GM18951 (cell line): ENCODE data around the gene CACNB4.

Experiments used
- POLR2A ChIP-seq: IDR thresholded peaks from 4 replicates; pipeline ENCODE4 v1.6.1; 2011; ENCODE audit warnings: mild to moderate bottlenecking; ENCODE audit not compliant: insufficient read length, insufficient read depth; ENCODE audit errors: extremely low read depth
- in situ Hi-C: fragments of 300-500 bp; cut with MboI; formaldehyde crosslinking; loops from one replicate; pipeline ENCODE4 v1.12.0; 2022; ENCODE audit warnings: low sequenced_read_pairs, mixed read lengths, inconsistent platforms; ENCODE audit not compliant: unreplicated experiment

Gene CACNB4

GRCh38 chr2:151914989-151915628, 183.7 kb downstream of the CACNB4 start:
- no peak for TF ChIP-seq POLR2A
- in situ Hi-C loops, result no loop called here

- in situ Hi-C loops, result no loop called here
- TF ChIP-seq POLR2A, result no peak
Observed at GRCh38 chr2:151908204-151908882, 190.5 kb downstream of the CACNB4 start.

GRCh38 chr2:151907286-151908203, 191.3 kb downstream of the CACNB4 start:
- in situ Hi-C loops, result no loop called here
- TF ChIP-seq POLR2A, result no peak

GRCh38 chr2:151906633-151906998, 192.2 kb downstream of the CACNB4 start:
- no peak for TF ChIP-seq POLR2A
- in situ Hi-C loops, result no loop called here

GRCh38 chr2:151905963-151906632, 192.7 kb downstream of the CACNB4 start:
- in situ Hi-C loops, result no loop called here
- TF ChIP-seq POLR2A, result no peak

- TF ChIP-seq POLR2A, result no peak
Observed at GRCh38 chr2:151904807-151905206, 194.0 kb downstream of the CACNB4 start.

GRCh38 chr2:151904021-151904420, 194.8 kb downstream of the CACNB4 start:
- in situ Hi-C loops, result no loop called here

More at GRCh38 chr2:151904807-151905206, 194.0 kb downstream of the CACNB4 start:
- in situ Hi-C loops, result no loop called here

GRCh38 chr2:151902829-151903228, 196.0 kb downstream of the CACNB4 start:
- no peak for TF ChIP-seq POLR2A
- in situ Hi-C loops, result no loop called here

More at GRCh38 chr2:151904021-151904420, 194.8 kb downstream of the CACNB4 start:
- no peak for TF ChIP-seq POLR2A

GRCh38 chr2:151900331-151900730, 198.5 kb downstream of the CACNB4 start:
- in situ Hi-C loops, result no loop called here

GRCh38 chr2:151899156-151899555, 199.7 kb downstream of the CACNB4 start:
- no peak for TF ChIP-seq POLR2A
- in situ Hi-C loops, result no loop called here

More at GRCh38 chr2:151900331-151900730, 198.5 kb downstream of the CACNB4 start:
- TF ChIP-seq POLR2A, result no peak

- no peak for TF ChIP-seq POLR2A
- in situ Hi-C loops, result no loop called here
Observed at GRCh38 chr2:151891566-151892194, 207.2 kb downstream of the CACNB4 start.

GRCh38 chr2:151887164-151887563, 211.7 kb downstream of the CACNB4 start:
- in situ Hi-C loops, result no loop called here
- TF ChIP-seq POLR2A, result no peak
